ENCODE measurements around the gene JAML.
A peak's percentile ranks its signal among the peaks of the same experiment; 100 is the strongest.

Gene JAML

GRCh38 chr11:118239509-118240205 is 14.8 kb upstream of the JAML start:
- no peak for DNase-seq

GRCh38 chr11:118238929-118239328 is 14.1 kb upstream of the JAML start:
- no peak for DNase-seq

GRCh38 chr11:118238421-118238820 is 13.6 kb upstream of the JAML start:
- DNase-seq: no peak

DNA sequence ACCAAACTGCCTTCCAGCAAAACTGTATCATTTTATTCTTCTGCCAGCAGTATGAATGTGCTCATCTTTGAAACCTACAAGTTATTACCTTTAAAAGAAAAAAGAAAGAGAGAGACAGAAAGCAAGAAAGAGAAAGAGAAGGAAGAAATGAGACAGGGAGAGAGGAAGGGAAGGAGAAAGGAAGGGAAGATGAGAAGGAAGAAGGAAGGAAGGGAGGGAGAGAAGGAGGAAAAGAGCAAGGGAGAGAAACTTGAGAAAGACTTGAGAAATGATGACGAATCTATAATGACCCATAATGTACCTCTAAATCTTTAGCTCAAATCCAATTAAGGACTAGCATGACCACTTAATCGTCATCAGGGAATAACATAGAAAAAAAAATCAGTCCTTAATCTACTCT is 11.4 kb upstream of the JAML start:
- DNase-seq: no peak

DNA sequence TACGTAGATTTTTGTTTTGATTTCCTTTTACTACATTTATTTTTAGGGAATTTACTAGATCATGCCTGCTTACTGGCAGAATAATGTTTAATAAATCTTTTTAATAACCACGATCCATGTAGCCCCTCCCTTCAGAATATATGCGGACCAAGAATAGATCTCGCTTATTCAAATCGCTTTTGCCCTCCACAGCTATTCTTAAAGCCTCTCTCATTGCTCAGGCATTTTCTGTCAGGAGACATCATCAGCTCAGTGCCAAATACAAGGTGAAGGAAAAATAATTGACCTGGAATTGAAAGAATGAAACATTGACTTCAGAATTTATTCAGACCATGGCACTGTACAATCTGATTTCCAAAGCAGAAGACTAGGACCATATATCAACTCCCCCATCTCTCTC is 10.0 kb upstream of the JAML start:
- no peak for DNase-seq

GRCh38 chr11:118233850-118234249 is 9.0 kb upstream of the JAML start:
- no peak for DNase-seq

- DNase-seq: no peak
These were observed 8.6 kb upstream of the JAML start for GRCh38 chr11:118233377-118233776.

DNA sequence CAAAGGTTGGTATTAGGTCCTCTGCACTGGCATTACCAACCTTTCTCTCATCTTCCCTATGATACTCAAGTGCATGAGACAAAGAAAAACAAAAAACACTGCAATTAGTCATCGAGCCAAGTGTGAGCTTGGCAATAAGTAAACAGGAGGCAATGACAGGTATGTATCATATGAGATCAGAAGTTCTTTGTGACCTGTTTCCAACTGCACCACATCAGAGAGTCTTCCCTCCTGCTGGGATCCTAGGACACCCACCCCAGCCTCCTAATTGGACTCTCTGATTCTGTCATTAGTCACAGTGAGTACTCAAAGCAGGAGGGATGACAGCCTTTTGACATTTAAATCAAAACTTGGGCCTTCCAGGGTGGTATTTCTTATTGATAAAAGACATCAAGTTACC is 7.8 kb upstream of the JAML start:
- DNase-seq: no peak

- DNase-seq: no peak
These were observed 6.7 kb upstream of the JAML start for GRCh38 chr11:118231461-118231860.

DNA sequence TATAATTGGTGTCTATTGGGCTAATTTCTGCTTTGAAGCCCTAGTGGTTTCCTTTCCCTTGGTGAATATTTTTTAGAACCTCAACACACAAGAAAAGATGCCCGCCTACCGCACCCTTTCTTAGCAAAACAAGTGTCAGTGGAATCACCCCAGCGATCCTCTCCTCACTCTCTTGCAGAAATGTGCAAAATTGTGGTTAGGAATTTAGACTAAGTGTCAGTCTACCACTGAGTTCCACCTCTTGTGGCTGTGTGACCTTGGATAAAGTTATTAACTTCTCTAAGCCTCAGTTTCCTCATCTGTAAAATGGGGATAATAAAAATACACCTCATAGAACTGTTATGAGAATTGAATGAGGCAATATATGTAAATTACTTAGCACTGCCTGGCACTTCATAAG is 5.3 kb upstream of the JAML start:
- DNase-seq: no peak

DNA sequence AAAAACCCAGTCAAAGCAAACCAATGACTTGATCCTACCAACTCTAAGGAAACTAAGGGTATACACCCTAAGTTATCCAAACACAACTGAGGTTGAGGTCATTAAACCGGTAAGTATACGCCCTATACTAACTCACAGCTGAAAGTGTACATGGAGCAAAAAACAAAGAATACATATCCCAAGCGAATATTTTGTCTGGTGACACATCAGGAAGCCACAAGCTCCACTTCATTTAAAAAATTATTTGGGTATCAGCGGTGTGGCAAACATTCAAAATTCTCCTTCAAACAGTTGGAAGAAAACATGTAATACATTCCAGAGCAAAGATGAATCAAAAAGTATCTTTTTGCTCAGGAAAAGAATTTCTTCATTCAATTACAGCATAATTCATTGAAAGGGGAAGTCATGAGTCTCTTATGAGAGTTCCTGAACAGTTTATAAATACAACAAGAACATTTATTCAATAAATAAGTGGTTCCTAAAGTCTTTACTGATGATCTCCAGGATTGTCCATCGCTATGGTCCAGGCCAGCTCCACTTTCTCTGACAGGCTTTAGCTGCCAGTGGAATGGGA is 4.5 kb upstream of the JAML start:
- no peak for DNase-seq

DNA sequence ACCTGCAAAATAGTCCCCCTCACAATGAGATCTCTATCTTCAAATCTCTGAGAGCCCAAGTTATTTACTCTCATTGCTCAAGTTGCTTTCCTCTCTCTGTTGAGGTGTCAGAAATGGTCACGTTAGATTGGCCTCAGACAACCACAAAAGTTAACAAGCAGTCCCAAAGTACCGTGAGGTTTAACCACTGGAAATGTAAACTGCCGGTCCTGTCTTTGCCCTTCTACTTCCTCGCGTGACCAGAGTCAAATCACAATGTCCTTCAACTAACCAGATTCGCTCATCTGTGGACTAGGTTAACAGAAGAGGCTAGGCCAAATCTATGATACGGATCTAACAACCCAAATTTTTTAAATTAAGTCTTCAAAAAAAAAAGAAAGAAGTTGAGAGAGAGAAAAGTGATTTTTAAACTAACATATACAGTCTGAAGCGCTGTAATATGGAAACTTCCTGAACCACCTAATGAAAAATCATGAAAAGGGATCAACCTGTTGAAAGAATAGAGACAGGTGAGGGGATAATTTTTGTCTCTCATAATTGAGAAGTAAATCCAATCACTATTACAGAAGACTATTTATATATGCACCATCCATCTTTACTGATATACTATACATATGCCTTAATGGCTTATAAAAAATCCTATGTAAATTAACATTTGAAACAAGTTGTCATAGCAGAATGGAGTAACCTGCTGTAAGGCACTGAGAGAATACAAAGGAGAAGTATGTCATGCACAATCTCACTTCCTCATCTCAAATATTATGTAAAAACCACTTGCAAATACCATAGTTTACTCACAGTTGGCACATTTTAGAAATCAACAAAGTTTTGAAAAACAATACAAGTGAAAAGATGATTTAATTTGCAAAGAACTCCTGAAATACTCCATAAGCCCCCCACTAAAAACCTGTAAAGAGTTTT is 3.3 kb upstream of the JAML start:
- DNase-seq: no peak

- no peak for DNase-seq
These were observed 2.0 kb upstream of the JAML start for GRCh38 chr11:118226781-118227180.

DNA sequence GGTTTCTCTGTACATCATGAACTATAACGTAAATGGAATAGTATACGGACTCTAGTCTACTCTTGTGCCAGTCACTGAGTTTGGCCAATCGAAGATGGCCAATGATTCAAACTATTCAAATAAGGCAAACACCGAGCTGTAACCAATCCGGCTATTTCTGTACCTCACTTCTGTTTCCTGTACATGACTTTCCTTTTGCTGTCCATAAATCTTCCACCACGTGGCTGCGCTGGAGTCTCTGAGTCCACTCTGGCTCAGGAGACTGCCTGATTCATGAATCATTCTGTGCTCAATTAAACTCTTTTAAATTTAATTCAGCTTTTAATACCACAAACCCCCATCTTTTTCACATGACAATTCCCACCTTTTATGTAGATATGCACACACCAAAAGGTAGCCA is 1.5 kb upstream of the JAML start:
- DNase-seq: peak; percentile 9

- DNase-seq: no peak
These were observed 819 bp downstream of the JAML start for GRCh38 chr11:118223992-118224391.

DNA sequence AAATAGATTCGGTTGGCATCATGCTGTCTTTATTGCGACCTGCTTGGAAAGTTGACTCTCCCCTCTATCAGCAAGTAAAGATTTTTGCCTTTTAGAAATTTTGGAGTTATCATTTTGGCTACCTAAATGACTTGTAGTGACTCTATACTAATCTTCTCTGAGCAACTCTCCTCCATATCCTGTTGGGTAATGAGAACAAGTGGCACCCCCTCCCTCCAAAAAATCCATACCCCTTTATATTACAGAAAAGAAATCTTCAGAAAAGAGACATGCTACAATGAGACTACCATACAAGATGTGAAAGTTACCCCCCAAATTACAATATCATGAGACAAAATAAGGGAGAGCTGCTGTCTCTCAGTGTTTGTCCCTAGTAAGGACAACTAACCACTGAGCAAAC is 1.2 kb downstream of the JAML start:
- DNase-seq: no peak

- no peak for DNase-seq
These were observed 2.4 kb downstream of the JAML start for GRCh38 chr11:118222437-118222836.

GRCh38 chr11:118221419-118221818 is 3.4 kb downstream of the JAML start:
- no peak for DNase-seq

- no peak for DNase-seq
These were observed 5.1 kb downstream of the JAML start for GRCh38 chr11:118219732-118220131.

- DNase-seq: no peak
These were observed 5.6 kb downstream of the JAML start for GRCh38 chr11:118219244-118219643.

GRCh38 chr11:118217575-118217974 is 7.2 kb downstream of the JAML start:
- DNase-seq: no peak

DNA sequence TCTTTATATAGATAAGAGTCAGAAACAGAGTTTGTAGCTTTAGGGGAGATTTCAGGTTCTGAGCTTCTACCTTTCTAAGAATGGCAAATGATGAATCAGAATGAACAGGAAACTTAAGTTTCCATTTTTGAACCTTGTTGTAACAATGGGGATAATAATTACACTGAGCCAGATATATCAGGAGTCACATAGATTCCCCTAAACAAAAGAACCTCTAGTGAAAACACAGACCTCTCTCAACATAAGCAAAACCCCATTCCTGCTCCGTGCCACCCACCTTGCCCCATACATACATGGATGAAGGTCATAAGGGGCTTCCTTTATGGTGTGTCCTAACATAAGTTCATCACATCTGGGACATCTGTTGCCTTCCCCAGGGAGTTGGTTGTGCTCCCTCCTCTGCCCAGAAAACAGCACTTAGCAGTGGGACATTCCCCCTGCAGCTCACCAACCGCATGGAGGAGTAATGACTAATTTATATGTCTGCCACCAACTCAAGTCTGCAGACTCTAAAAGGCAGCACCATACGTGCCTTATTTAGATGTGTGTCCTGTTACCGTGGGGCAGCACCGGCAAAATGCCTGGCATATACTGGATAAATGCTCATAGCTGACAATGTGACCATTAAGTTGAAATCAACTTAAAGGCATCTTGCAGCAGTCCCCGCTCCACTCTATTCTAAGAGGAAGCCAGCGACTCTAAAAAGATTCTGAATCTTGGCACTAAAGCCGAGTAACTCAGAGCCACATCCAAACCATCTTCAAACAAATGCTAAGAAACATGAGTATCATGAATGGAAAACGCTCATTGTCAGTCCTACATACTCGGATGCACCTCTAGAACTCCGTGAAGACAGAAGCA is 8.0 kb downstream of the JAML start:
- no peak for DNase-seq

DNA sequence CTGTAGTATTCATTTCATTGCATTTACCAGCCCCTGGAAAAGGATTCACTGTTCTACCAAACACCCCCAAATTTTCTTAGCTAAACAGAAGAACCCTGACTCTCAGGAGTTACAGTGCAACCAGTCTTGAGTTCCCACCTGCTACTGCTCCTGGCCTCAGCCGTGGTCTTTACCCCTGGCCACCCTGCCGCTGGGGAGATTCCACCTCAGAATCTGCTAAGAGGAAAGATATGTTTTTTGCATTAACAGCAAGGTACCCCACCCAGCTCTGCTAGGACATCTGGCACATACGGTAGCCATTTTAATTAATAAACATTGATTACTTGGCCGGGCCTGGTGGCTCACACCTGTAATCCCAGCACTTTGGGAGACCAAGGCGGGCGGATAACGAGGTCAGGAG is 9.0 kb downstream of the JAML start:
- DNase-seq: no peak

All from fibroblast of skin of right quadriceps (primary cell).